PC-3 (cell line): ENCODE results near the gene GPC3.

Experiments used
- CTCF ChIP-seq: fragments of 300-600 bp; sonication (generic); conservative IDR thresholded peaks from 2 replicates; pipeline ENCODE4 v1.5.1; 2017; ENCODE audit warnings: antibody characterized with exemption, low read depth, mild to moderate bottlenecking, low read length
- EZH2 ChIP-seq: fragments of 300-600 bp; sonication (generic); IDR thresholded peaks from one replicate; pipeline ENCODE4 v1.6.1; 2017; ENCODE audit warnings: antibody characterized with exemption, mild to moderate bottlenecking, low read length; ENCODE audit not compliant: unreplicated experiment

DNA sequence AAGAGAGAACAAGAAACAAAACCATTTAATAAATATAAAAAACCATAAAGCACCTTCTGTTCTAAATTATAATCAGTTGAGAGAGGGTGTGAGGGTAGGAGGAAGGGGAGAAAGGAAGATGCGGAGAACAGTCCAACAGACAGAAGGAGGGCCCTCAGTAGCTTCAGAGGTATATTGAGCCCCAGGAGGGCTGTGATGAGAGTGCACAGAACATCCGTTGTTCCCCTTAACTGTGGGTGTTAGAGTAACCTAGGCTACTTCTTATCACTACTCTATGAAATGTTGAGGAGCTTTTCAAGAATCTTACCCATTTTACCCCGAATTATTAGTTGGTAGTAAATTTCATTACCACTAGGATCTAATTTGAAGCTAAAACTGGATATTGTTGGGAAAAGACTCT, 13.8 kb downstream of the GPC3 start:
- no peak for TF ChIP-seq CTCF
- no peak for TF ChIP-seq EZH2
